Measurements from ENCODE around the gene PPARG. TPM values are rescaled to one million over a fixed set of nuclear protein-coding genes. Genes with fewer than 3 reads are reported as not detected.
"Not testable (repeated sequence)": the region's sequence is repeated elsewhere in the genome, so short reads cannot be mapped to it uniquely, and the experiment has no call there.

PPARG gene
- total and polyA plus RNA-seq, 2 experiments from 2014 or later: 25.1 to 37.9 TPM

DNA sequence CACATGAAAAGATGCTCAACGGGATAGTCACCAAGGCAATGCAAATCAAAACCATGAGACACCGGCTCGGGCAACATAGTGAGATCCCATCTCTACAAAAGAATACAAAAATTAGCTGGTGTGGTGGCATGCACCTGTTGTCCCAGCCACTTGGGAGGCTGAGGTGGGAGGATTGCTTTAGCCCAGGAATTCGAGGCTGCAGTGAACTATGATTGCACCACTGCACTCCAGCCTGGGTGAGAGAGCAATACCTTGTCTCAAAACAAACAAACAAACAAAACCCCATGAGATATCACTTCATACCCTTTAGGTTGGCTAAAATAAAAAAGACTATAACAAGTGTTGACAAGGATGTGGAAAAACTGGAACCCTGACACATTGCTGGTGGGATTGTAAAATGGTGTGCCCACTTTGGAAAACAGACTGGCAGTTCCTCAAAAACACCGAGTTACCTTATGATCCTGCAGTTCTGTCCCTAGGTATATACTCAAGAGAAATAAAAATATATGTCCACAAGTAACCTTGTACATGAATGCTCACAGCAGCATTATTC, 3.8 kb upstream of the PPARG start:
- 95% methylated on average over 5 of the region's 5 CpGs for WGBS (ENCODE audit: low lambda C conversion rate, missing lambda C conversion rate)
- Histone ChIP-seq H3K9me3 (ENCODE audit: low read depth) (no peaks in the 10 kb centered on the region), H4K20me1 (ENCODE audit: insufficient read depth, poor library complexity, severe bottlenecking) (no peaks in the 10 kb centered on the region), H3K4me2 (no peak overlapping the region), H3K4me3 (no peak overlapping the region), H3K27ac (no peak overlapping the region), H3K9me2 (replicated peaks; ENCODE audit: insufficient read depth) (no peaks in the 10 kb centered on the region), H3K79me2 (peaks cover 11% of the 10 kb centered on the region), H3K27me3 (no peaks in the 10 kb centered on the region), H3K36me3 (replicated peaks; ENCODE audit: insufficient read depth, low read depth) (no peaks in the 10 kb centered on the region), H2AFZ (no peak overlapping the region), H3K4me1 (ENCODE audit: insufficient read depth) (peaks cover 5% of the 10 kb centered on the region)
- TF ChIP-seq EZH2phosphoT487 (IDR thresholded peaks at IDR 0.05; ENCODE audit: low read depth, severe bottlenecking, unreplicated experiment): no peak
- TF ChIP-seq, protein P1, sequence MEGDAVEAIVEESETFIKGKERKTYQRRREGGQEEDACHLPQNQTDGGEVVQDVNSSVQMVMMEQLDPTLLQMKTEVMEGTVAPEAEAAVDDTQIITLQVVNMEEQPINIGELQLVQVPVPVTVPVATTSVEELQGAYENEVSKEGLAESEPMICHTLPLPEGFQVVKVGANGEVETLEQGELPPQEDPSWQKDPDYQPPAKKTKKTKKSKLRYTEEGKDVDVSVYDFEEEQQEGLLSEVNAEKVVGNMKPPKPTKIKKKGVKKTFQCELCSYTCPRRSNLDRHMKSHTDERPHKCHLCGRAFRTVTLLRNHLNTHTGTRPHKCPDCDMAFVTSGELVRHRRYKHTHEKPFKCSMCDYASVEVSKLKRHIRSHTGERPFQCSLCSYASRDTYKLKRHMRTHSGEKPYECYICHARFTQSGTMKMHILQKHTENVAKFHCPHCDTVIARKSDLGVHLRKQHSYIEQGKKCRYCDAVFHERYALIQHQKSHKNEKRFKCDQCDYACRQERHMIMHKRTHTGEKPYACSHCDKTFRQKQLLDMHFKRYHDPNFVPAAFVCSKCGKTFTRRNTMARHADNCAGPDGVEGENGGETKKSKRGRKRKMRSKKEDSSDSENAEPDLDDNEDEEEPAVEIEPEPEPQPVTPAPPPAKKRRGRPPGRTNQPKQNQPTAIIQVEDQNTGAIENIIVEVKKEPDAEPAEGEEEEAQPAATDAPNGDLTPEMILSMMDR (IDR thresholded peaks at IDR 0.05; ENCODE audit: poor library complexity): no peak
- no peak for TF ChIP-seq EZH2 (IDR thresholded peaks at IDR 0.05; ENCODE audit: borderline replicate concordance)
- no peak for DNase-seq (ENCODE audit: low spot score)

DNA sequence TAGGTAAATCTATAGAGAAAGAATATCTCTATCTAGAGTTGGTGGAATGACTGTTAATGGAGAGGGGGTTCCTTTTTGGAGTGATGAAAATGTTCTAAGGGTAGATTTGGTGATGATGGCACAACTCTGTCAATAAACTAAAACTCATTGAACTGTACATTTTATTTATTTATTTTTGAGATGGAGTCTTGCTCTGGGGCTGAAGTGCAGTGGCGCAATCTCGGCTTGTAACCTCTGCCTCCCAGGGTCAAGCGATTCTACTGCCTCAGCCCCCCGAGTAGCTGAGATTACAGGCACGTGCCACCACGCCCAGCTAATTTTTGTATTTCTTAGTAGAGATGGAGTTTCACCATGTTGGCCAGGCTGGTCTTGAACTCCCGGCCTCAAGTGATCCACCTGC, 3.1 kb upstream of the PPARG start:
- H4K20me1 ChIP-seq (ENCODE audit: insufficient read depth, poor library complexity, severe bottlenecking): not testable (repeated sequence)

DNA sequence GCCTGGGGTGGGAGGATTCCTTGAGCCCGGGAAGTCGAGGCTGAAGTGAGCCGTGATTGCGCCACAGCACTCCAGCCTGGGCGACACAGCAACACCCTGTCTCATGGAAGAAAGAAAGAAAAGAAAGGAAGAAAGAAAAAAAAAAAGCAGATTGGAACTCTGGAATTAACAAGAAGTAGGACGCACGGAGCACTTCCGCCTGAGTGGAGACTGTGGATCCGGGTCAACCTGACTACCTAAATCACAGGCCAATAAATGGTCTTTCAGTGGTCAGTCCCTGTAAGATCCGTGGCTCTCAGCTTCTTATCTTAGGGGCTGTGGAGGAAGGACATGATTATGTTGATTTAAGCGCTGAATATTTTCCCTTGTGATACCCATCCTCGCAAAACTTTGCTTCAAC, 2.4 kb upstream of the PPARG start:
- H3K27ac ChIP-seq: peak overlapping the region; percentile 73
- H3K4me2 ChIP-seq: peak overlapping the region; percentile 91
- no peaks in the 10 kb centered on the region for H3K36me3 ChIP-seq (replicated peaks; ENCODE audit: insufficient read depth, low read depth)
- no peak overlapping the region for H2AFZ ChIP-seq
- H4K20me1 ChIP-seq (ENCODE audit: insufficient read depth, poor library complexity, severe bottlenecking): no peaks in the 10 kb centered on the region
- H3K9me3 ChIP-seq (ENCODE audit: low read depth): no peaks in the 10 kb centered on the region
- no peak overlapping the region for H3K4me3 ChIP-seq
- TF ChIP-seq EZH2phosphoT487 (IDR thresholded peaks at IDR 0.05; ENCODE audit: low read depth, severe bottlenecking, unreplicated experiment) (no peak), EZH2 (IDR thresholded peaks at IDR 0.05; ENCODE audit: borderline replicate concordance) (no peak)
- TF ChIP-seq, protein P1 (IDR thresholded peaks at IDR 0.05; ENCODE audit: poor library complexity): no peak
- no peaks in the 10 kb centered on the region for H3K9me2 ChIP-seq (replicated peaks; ENCODE audit: insufficient read depth)
- H3K4me1 ChIP-seq (ENCODE audit: insufficient read depth): peaks cover 5% of the 10 kb centered on the region
- no peak for DNase-seq (ENCODE audit: low spot score)
- H3K27me3 ChIP-seq: no peaks in the 10 kb centered on the region
- WGBS (ENCODE audit: low lambda C conversion rate, missing lambda C conversion rate): 82% methylated on average over 12 of the region's 12 CpGs
- peaks cover 26% of the 10 kb centered on the region for H3K79me2 ChIP-seq

More for the DNA sequence above, 3.1 kb upstream of the PPARG start:
- not testable (repeated sequence) for H3K4me3 ChIP-seq; H3K27ac ChIP-seq; H3K4me1 ChIP-seq (ENCODE audit: insufficient read depth); H2AFZ ChIP-seq; H3K36me3 ChIP-seq (replicated peaks; ENCODE audit: insufficient read depth, low read depth); H3K9me2 ChIP-seq (replicated peaks; ENCODE audit: insufficient read depth); H3K4me2 ChIP-seq; DNase-seq (ENCODE audit: low spot score); H3K27me3 ChIP-seq; H3K9me3 ChIP-seq (ENCODE audit: low read depth)
- H3K79me2 ChIP-seq: peaks cover 18% of the 10 kb centered on the region
- 84% methylated on average over 7 of the region's 7 CpGs for WGBS (ENCODE audit: low lambda C conversion rate, missing lambda C conversion rate)

DNA sequence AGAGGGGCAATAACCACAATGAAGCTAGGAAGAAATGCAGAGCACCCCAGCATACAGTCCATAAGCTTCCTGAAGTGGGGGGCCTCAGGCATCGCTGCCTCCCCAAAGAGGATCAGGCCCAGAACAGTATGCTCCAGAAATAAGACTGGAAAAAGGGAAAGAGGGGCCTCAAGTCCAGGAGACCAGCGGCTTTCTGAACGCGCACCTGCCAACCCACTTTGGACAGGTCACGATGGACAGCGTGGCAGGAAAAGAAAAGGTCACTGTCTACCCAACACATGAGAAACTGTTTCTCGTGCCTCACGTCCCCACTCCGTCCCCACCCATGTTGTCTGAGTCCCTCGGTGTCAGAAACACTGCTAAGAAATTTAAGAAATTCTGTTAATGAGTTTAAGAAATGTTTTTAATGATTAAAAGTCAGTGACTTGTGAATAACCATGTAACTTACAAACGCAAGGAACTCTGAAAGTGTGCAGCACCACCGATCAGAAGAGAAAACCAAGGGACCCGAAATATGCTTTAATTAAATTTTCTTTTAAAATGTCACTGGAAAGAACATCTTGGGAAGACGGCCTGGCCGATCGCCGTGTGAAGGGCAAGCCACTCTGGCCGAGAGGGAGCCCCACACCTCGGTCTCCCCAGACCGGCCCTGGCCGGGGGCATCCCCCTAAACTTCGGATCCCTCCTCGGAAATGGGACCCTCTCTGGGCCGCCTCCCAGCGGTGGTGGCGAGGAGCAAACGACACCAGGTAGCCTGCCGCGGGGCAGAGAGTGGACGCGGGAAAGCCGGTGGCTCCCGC, 1.7 kb upstream of the PPARG start:
- Histone ChIP-seq H2AFZ (peak overlapping the region; percentile 58), H3K9me2 (replicated peaks; ENCODE audit: insufficient read depth) (no peaks in the 10 kb centered on the region), H3K27ac (peak overlapping the region; percentile 73), H3K4me2 (peak overlapping the region; percentile 91), H3K4me1 (ENCODE audit: insufficient read depth) (peaks cover 5% of the 10 kb centered on the region), H3K79me2 (peaks cover 32% of the 10 kb centered on the region), H4K20me1 (ENCODE audit: insufficient read depth, poor library complexity, severe bottlenecking) (no peaks in the 10 kb centered on the region), H3K27me3 (no peaks in the 10 kb centered on the region), H3K4me3 (peak overlapping the region; percentile 4), H3K9me3 (ENCODE audit: low read depth) (no peaks in the 10 kb centered on the region), H3K36me3 (replicated peaks; ENCODE audit: insufficient read depth, low read depth) (no peaks in the 10 kb centered on the region)
- WGBS (ENCODE audit: low lambda C conversion rate, missing lambda C conversion rate): 30% methylated on average over 28 of the region's 33 CpGs
- peak; percentile 72 for DNase-seq (ENCODE audit: low spot score)
- TF ChIP-seq EZH2phosphoT487 (IDR thresholded peaks at IDR 0.05; ENCODE audit: low read depth, severe bottlenecking, unreplicated experiment) (no peak), EZH2 (IDR thresholded peaks at IDR 0.05; ENCODE audit: borderline replicate concordance) (no peak)
- TF ChIP-seq, protein P1 (IDR thresholded peaks at IDR 0.05; ENCODE audit: poor library complexity): peak; percentile 20

Measured in hepatocyte (in vitro differentiated cells).